Suprapubic skin (tissue), 4 donors: Measurements from ENCODE around the gene CCDC3. TPM values are rescaled to one million over a fixed set of nuclear protein-coding genes. Genes with fewer than 3 reads are reported as not detected.

Source experiments
- DNase-seq, 2 donors: peaks; one replicate each; pipeline ENCODE4 v3.0.0-alpha.2; 2019; ENCODE audit warnings: low spot score in 2 of 2
- H3K27ac ChIP-seq: fragments of 200-600 bp; sonication (generic); one replicate; pipeline ENCODE4 v1.5.1; 2019
- H3K27me3 ChIP-seq: fragments of 200-600 bp; sonication (generic); one replicate; pipeline ENCODE4 v1.5.1; 2019
- H3K36me3 ChIP-seq: fragments of 200-600 bp; sonication (generic); one replicate; pipeline ENCODE4 v1.5.1; 2019
- H3K4me1 ChIP-seq: fragments of 200-600 bp; sonication (generic); one replicate; pipeline ENCODE4 v1.5.1; 2019
- H3K4me3 ChIP-seq: fragments of 200-600 bp; sonication (generic); one replicate; pipeline ENCODE4 v1.5.1; 2019; ENCODE audit warnings: mild to moderate bottlenecking
- H3K9me3 ChIP-seq: fragments of 200-600 bp; sonication (generic); one replicate; pipeline ENCODE4 v1.5.1; 2019
- EP300 ChIP-seq: sonication (generic); formaldehyde crosslinking; IDR thresholded peaks from one replicate; pipeline ENCODE4 v1.6.1; 2017; ENCODE audit warnings: antibody characterized with exemption
- POLR2A ChIP-seq, 2 donors: fragments of 450-650 bp; IDR thresholded peaks; one replicate each; pipeline ENCODE4 v1.6.1; 2017; ENCODE audit warnings: antibody characterized with exemption in 2 of 2, mild to moderate bottlenecking in 2 of 2, moderate library complexity in 2 of 2
- POLR2AphosphoS5 ChIP-seq, 3 donors: sonication (generic); formaldehyde crosslinking; IDR thresholded peaks; one replicate each; pipeline ENCODE4 v1.6.1; 2017; ENCODE audit warnings: antibody characterized with exemption in 3 of 3
- WGBS: methylation state at CpG from one replicate; pipeline ENCODE4 v1.1.5; 2018; 5-methylcytosine and 5-hydroxymethylcytosine counted together
- total RNA-seq, 4 donors: library from RNA; depleted of rRNA; stranded (reverse); fragments of >200 nt; gene quantifications; one replicate each; pipeline ENCODE4 v1.1.0, GENCODE V29; 2016
- TF ChIP-seq, protein P1 (sequence below), 2 donors: fragments of 200-600 bp in 1 of 2; fragments of 450-650 bp in 1 of 2; sonication (generic) in 1 of 2; IDR thresholded peaks; one replicate each; pipeline ENCODE4 v1.5.1; 2016 to 2019; ENCODE audit warnings: antibody characterized with exemption in 2 of 2, mild to moderate bottlenecking in 1 of 2, moderate library complexity in 1 of 2

CCDC3 gene
- total RNA-seq, 4 donors from 2014 or later, result 31.3 to 124 (median 60.2) TPM

DNA sequence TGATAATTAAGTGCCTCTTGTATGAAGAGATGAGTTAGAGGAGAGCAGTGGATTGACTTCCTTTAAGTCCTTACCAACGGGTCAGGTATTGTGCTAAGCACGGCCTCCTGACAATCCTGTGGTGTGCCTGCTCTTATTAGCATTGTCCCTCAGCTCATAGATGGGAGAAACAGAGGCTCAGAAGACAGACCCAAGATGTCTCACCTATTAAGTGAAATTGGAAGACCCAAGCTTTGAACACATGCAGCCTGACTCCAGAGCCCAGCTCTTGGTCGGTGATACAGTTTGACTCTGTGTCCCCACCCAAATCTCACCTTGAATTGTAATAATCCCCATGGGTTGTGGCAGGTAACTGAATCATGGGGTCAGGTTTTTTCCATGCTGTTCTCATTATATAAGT lies 53.8 kb downstream of the CCDC3 start:
- Histone ChIP-seq H3K9me3 (no peaks in the 10 kb centered on the region), H3K36me3 (no peaks in the 10 kb centered on the region), H3K4me1 (no peaks in the 10 kb centered on the region), H3K4me3 (no peak overlapping the region), H3K27ac (no peak overlapping the region), H3K27me3 (no peaks in the 10 kb centered on the region)
- 91% methylated on average over 3 of the region's 3 CpGs for WGBS
- DNase-seq, result no peak
- TF ChIP-seq, protein P1, sequence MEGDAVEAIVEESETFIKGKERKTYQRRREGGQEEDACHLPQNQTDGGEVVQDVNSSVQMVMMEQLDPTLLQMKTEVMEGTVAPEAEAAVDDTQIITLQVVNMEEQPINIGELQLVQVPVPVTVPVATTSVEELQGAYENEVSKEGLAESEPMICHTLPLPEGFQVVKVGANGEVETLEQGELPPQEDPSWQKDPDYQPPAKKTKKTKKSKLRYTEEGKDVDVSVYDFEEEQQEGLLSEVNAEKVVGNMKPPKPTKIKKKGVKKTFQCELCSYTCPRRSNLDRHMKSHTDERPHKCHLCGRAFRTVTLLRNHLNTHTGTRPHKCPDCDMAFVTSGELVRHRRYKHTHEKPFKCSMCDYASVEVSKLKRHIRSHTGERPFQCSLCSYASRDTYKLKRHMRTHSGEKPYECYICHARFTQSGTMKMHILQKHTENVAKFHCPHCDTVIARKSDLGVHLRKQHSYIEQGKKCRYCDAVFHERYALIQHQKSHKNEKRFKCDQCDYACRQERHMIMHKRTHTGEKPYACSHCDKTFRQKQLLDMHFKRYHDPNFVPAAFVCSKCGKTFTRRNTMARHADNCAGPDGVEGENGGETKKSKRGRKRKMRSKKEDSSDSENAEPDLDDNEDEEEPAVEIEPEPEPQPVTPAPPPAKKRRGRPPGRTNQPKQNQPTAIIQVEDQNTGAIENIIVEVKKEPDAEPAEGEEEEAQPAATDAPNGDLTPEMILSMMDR (IDR thresholded peaks at IDR 0.05), result no peak

DNA sequence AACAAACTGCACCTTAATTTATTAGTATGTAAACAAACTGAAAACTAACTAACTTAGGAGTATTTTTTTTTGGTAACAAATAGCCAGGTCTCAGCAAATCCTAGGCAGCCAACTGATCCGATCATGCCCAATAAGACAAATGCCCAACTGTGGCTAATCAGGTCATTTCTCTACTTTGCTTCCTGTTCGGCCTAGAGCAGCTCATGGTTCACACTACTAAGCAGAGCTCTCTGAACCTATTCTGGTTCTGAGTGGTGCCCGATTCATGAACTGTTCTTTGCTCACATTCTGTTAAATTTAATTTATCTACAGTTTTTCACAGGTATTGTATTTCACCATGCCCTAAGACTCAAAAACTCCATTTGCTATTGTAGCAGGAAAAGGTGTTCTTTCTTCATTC lies 55.1 kb downstream of the CCDC3 start:
- no peaks in the 10 kb centered on the region for H3K9me3 ChIP-seq
- H3K27me3 ChIP-seq, result no peaks in the 10 kb centered on the region
- TF ChIP-seq POLR2A (IDR thresholded peaks at IDR 0.05), result no peak
- no peak for TF ChIP-seq POLR2AphosphoS5 (IDR thresholded peaks at IDR 0.05)
- TF ChIP-seq, protein P1 (IDR thresholded peaks at IDR 0.05), result no peak
- no peak for TF ChIP-seq EP300
- H3K27ac ChIP-seq, result no peak overlapping the region
- H3K4me3 ChIP-seq, result no peak overlapping the region
- no peaks in the 10 kb centered on the region for H3K36me3 ChIP-seq
- no peak for DNase-seq
- WGBS, result 87% methylated on average over 3 of the region's 3 CpGs
- no peaks in the 10 kb centered on the region for H3K4me1 ChIP-seq

DNA sequence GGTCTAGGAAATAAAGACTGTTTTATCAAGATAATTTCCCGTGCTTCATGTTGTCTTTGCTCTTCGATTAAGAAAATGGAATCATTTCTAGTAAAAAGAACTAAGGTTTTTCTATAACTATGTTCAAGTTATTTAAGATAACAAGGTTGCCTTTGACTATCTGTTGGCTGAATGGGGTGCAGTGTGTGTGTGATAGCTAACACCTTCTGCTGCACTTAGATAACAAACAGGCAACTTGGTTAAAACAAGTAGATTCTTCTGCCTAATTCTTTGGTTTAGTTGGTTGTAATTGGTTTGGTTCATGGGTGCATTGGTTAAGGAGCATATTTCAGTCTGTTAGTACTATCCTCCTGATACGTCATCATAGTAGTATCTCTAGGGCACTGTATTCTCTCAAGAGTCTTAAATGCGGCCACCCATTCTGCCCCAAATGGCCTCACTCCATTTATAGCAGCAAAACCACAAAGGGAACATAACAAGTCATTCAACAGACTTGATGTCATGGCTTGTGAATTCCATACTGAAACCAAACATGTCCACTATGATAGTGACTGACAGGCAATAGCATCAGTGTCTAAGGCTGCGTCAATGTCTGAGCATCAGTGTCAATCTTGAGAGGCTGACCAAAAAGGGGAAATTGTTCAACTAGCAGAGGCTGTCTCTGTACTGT lies 55.7 kb downstream of the CCDC3 start:
- DNase-seq, result no peak
- Histone ChIP-seq H3K27me3 (no peaks in the 10 kb centered on the region), H3K4me3 (no peak overlapping the region), H3K4me1 (no peaks in the 10 kb centered on the region), H3K27ac (no peak overlapping the region), H3K36me3 (no peaks in the 10 kb centered on the region), H3K9me3 (no peaks in the 10 kb centered on the region)
- TF ChIP-seq EP300 (no peak), POLR2A (IDR thresholded peaks at IDR 0.05) (no peak), POLR2AphosphoS5 (IDR thresholded peaks at IDR 0.05) (no peak)
- TF ChIP-seq, protein P1 (IDR thresholded peaks at IDR 0.05), result no peak
- WGBS, result 81% methylated on average over 5 of the region's 5 CpGs

DNA sequence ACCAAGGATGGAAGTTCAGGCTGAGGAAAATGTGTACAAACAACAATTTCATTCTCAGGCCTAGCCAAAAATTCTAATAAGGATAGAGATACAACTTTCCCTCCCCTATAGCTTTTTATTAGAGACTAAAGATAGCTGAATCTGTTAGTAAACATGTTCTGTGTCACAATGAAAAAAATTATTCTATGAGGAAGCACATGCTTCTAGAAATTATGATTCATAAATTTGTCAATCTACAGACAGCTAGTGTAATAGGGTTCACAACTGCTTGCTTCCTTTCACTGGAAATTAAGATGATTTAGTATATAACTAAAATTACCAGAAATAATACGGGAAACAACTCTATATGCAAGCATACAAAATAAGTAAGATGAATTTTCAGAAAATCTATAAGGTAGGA lies 56.6 kb downstream of the CCDC3 start:
- 98% methylated on average over 1 of the region's 1 CpG for WGBS
- no peak for DNase-seq
- no peaks in the 10 kb centered on the region for H3K27me3 ChIP-seq
- H3K9me3 ChIP-seq, result no peaks in the 10 kb centered on the region
- no peaks in the 10 kb centered on the region for H3K36me3 ChIP-seq
- H3K27ac ChIP-seq, result no peak overlapping the region
- no peaks in the 10 kb centered on the region for H3K4me1 ChIP-seq
- TF ChIP-seq, protein P1 (IDR thresholded peaks at IDR 0.05), result no peak
- TF ChIP-seq EP300, result no peak
- H3K4me3 ChIP-seq, result no peak overlapping the region

DNA sequence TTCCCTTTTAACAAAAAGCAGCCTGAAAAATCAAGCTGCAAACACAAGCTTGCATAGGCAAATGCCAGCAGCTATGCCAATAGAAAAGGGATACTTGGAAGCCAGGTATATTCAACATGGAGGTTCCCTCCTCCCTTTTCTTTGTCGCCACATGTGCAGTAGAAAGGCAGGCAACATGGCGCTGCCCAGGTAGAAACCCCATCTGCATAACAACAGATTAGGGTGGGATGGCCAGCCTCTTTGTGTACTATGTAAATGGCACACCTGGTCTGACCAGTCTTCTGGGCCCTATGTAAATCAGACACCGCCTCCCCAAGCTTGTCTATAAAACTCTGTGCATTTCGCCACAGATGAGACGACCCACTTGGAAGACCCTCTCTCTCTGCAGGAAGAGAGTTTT lies 58.1 kb downstream of the CCDC3 start:
- DNase-seq, result no peak
- 83% methylated on average over 5 of the region's 5 CpGs for WGBS

More for the DNA sequence above, 58.1 kb downstream of the CCDC3 start:
- Histone ChIP-seq H3K36me3 (no peaks in the 10 kb centered on the region), H3K9me3 (no peaks in the 10 kb centered on the region), H3K4me3 (no peak overlapping the region), H3K4me1 (no peaks in the 10 kb centered on the region), H3K27me3 (no peaks in the 10 kb centered on the region), H3K27ac (no peak overlapping the region)
- TF ChIP-seq, protein P1 (IDR thresholded peaks at IDR 0.05), result no peak
- no peak for TF ChIP-seq EP300
- TF ChIP-seq POLR2AphosphoS5 (IDR thresholded peaks at IDR 0.05), result no peak
- TF ChIP-seq POLR2A (IDR thresholded peaks at IDR 0.05), result no peak
